ENCODE measurements around the gene BMPR1A.

Gene BMPR1A

GRCh38 chr10:86824151-86824550 lies 67.7 kb downstream of the BMPR1A start:
- no peak overlapping the region for H3K4me3 ChIP-seq (ENCODE audit: low read depth, low read length)
- no peak for TF ChIP-seq CTCF (IDR thresholded peaks at IDR 0.05; ENCODE audit: borderline replicate concordance, insufficient read depth, low read depth, low read length)

GRCh38 chr10:86825366-86825765 lies 68.9 kb downstream of the BMPR1A start:
- H3K4me3 ChIP-seq (ENCODE audit: low read depth, low read length) = no peak overlapping the region
- TF ChIP-seq CTCF (IDR thresholded peaks at IDR 0.05; ENCODE audit: borderline replicate concordance, insufficient read depth, low read depth, low read length) = no peak

- TF ChIP-seq CTCF (IDR thresholded peaks at IDR 0.05; ENCODE audit: borderline replicate concordance, insufficient read depth, low read depth, low read length) = no peak
Observed at GRCh38 chr10:86827639-86828038, 71.2 kb downstream of the BMPR1A start.

GRCh38 chr10:86828145-86828544 lies 71.7 kb downstream of the BMPR1A start:
- TF ChIP-seq CTCF (IDR thresholded peaks at IDR 0.05; ENCODE audit: borderline replicate concordance, insufficient read depth, low read depth, low read length) = no peak
- H3K4me3 ChIP-seq (ENCODE audit: low read depth, low read length) = no peak overlapping the region

More at GRCh38 chr10:86827639-86828038, 71.2 kb downstream of the BMPR1A start:
- H3K4me3 ChIP-seq (ENCODE audit: low read depth, low read length) = no peak overlapping the region

- TF ChIP-seq CTCF (IDR thresholded peaks at IDR 0.05; ENCODE audit: borderline replicate concordance, insufficient read depth, low read depth, low read length) = no peak
- H3K4me3 ChIP-seq (ENCODE audit: low read depth, low read length) = no peak overlapping the region
Observed at GRCh38 chr10:86829472-86829871, 73.1 kb downstream of the BMPR1A start.

- TF ChIP-seq CTCF (IDR thresholded peaks at IDR 0.05; ENCODE audit: borderline replicate concordance, insufficient read depth, low read depth, low read length) = no peak
- H3K4me3 ChIP-seq (ENCODE audit: low read depth, low read length) = no peak overlapping the region
Observed at GRCh38 chr10:86830043-86830591, 73.7 kb downstream of the BMPR1A start.

- no peak for TF ChIP-seq CTCF (IDR thresholded peaks at IDR 0.05; ENCODE audit: borderline replicate concordance, insufficient read depth, low read depth, low read length)
- no peak overlapping the region for H3K4me3 ChIP-seq (ENCODE audit: low read depth, low read length)
Observed at GRCh38 chr10:86833969-86834368, 77.5 kb downstream of the BMPR1A start.
